HPDE6-E6E7 (cell line): ENCODE results near the gene MTMR11.

Source experiments
- DNase-seq: peaks from one replicate; pipeline ENCODE4 v3.0.0; 2011; ENCODE audit warnings: missing footprints; ENCODE audit errors: extremely low spot score

MTMR11 gene

GRCh38 chr1:149936992-149937705 is 470 bp upstream of the MTMR11 start:
- peak; percentile 93 for DNase-seq

- DNase-seq = no peak
Measured at GRCh38 chr1:149934356-149934755, 2.3 kb downstream of the MTMR11 start.

GRCh38 chr1:149933208-149933607 is 3.5 kb downstream of the MTMR11 start:
- DNase-seq = no peak

GRCh38 chr1:149932474-149932873 is 4.2 kb downstream of the MTMR11 start:
- no peak for DNase-seq

- DNase-seq = no peak
Measured at GRCh38 chr1:149931212-149931790, 5.4 kb downstream of the MTMR11 start.

- DNase-seq = no peak
Measured at GRCh38 chr1:149929856-149930255, 6.8 kb downstream of the MTMR11 start.

GRCh38 chr1:149928401-149928724 is 8.3 kb downstream of the MTMR11 start:
- DNase-seq = no peak

- DNase-seq = peak; percentile 83
Measured at GRCh38 chr1:149927563-149928400, 8.9 kb downstream of the MTMR11 start, which contains the start of gene SF3B4. TSS of gene SF3B4 (minus strand) at chr1:149927803. CDS start at chr1:149927759, 44 bp downstream.

- DNase-seq = no peak
Measured at GRCh38 chr1:149927056-149927562, 9.6 kb downstream of the MTMR11 start.

- no peak for DNase-seq
Measured at GRCh38 chr1:149926296-149926695, 10.4 kb downstream of the MTMR11 start.

GRCh38 chr1:149925751-149926150 is 10.9 kb downstream of the MTMR11 start:
- DNase-seq = no peak

GRCh38 chr1:149925345-149925744 is 11.3 kb downstream of the MTMR11 start:
- DNase-seq = no peak

GRCh38 chr1:149923626-149924025 is 13.1 kb downstream of the MTMR11 start:
- DNase-seq = no peak

- DNase-seq = no peak
Measured at GRCh38 chr1:149917571-149918144, 19.0 kb downstream of the MTMR11 start, which contains the start of gene SV2A. TSS of gene SV2A (minus strand) at chr1:149917844. CDS start at chr1:149913840, 4,004 bp downstream.

- DNase-seq = no peak
Measured at GRCh38 chr1:149916898-149917252, 19.8 kb downstream of the MTMR11 start.

GRCh38 chr1:149916193-149916897 is 20.3 kb downstream of the MTMR11 start:
- no peak for DNase-seq

GRCh38 chr1:149915429-149916192 is 21.1 kb downstream of the MTMR11 start:
- no peak for DNase-seq

GRCh38 chr1:149914545-149914944 is 22.1 kb downstream of the MTMR11 start:
- DNase-seq = no peak

- DNase-seq = no peak
Measured at GRCh38 chr1:149906570-149907075, 30.1 kb downstream of the MTMR11 start.

GRCh38 chr1:149903836-149904491 is 32.7 kb downstream of the MTMR11 start:
- DNase-seq = no peak
